ENCODE data around the gene CORO6. TPM values are rescaled to one million over a fixed set of nuclear protein-coding genes. Genes with fewer than 3 reads are reported as not detected.
A peak's percentile ranks its signal among the peaks of the same experiment; 100 is the strongest.

CORO6 gene
- total and polyA plus RNA-seq, 4 donors = 0.23 to 3.0 (median 0.59) TPM

DNA sequence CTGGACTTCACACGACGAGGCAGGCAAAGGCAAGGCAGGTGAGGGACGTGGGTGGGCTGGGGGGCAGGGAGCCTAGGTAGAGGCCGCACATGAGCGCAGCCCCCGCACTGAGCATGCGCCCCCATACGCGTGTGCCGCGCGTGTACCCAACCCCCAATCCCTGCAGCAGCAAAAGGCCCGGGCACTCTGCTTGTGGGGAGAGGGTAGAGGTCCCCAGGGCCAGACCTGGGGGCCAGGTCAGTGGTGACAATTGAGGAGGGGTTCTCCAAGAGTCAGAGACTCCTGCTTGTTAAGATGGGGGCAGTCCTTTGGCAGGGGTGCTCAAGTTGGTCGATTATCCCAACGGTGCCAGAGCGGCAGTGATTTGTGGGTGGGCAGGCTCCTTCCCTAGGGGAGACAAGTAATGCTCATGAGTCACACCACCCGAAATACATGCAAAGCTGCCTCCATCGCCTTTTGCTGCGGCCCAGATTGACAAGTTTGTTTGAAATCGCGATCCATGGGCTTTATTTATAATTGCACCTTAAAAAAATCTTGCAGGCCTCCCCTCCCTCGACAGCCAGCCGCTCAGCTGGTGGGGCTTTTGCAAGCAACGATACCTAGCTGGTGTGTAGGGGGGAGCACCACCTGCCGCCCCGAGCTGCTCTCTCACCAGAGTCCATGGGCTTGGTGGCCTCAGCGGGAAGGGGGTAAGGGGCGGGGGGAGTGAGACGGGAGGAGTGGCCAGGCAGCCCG is 32.1 kb downstream of the CORO6 start:
- no peak overlapping the region for H3K27ac ChIP-seq (ENCODE audit: low read depth in 1 of 2, low read length in 2 of 2)
- no peaks in the 10 kb centered on the region for H3K27me3 ChIP-seq (ENCODE audit: control insufficient read depth in 4 of 4, insufficient read depth in 4 of 4, low read length in 3 of 4)
- WGBS = 69% methylated on average over 30 of the region's 30 CpGs
- H3K4me3 ChIP-seq (ENCODE audit: low read depth in 1 of 3, low read length in 3 of 3) = no peak overlapping the region
- DNase-seq (ENCODE audit: low spot score) = no peak
- no peaks in the 10 kb centered on the region for H3K36me3 ChIP-seq (ENCODE audit: control insufficient read depth in 4 of 4, insufficient read depth in 3 of 4, low read depth in 1 of 4, low read length in 3 of 4)
- no peak for TF ChIP-seq REST (IDR thresholded peaks at IDR 0.05)
- TF ChIP-seq HNF4G (IDR thresholded peaks at IDR 0.05) = no peak
- no peaks in the 10 kb centered on the region for H3K9me3 ChIP-seq (ENCODE audit: control insufficient read depth in 4 of 4, low read length in 3 of 4)
- peaks cover 6 to 61% (median 44%) of the 10 kb centered on the region in 4 donors for H3K4me1 ChIP-seq (ENCODE audit: control insufficient read depth in 4 of 4, insufficient read depth in 4 of 4, low read length in 3 of 4)
- no peak overlapping the region for H3K9ac ChIP-seq (ENCODE audit: low read depth in 1 of 2, low read length in 2 of 2)

DNA sequence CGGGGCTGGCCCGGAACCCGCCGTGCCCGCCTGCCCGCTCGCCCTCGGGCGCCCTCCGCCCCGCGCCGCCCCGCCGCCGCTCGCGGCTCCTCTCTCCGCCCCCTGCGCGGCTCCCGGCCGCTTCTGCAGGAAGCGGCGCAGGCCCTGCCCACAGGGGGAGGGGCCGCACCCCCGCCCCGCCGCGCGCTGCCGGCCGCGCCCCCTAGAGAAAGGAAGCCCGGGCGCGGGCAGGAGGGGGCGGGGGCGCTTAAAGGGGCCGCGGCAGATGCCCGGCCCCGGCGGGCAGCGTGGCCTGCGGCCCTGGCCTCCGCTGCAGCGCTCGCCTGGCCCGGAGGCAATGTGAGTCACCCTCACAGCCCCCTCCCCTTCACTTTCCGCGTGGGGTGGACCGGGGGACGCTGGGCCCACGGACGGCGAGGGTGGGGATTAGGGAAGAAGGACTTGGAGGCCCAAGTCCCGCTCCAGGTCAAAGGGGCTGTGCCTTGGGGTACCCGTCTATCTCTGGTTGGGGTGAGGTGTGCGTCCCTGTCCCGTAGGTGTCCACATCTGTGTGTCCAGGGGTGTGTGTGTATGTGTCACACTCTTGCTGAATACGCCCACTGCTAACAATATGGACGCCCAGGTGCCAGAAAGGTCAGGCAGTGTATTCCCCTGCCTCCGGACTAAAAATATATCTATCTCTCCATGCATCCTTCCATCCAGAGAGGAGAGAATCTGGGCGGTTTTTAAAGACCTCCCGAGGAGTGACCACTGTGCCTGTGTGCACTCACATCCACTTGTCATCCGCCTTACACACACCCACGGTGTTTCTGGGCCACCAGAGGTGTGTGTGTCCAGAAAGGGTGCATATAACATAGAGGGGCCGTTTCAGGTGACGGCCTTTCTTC is 32.9 kb downstream of the CORO6 start, which contains the start of gene GIT1:
GIT1 (minus strand) TSS at position 125 of the 887 bp plus-strand sequence. CDS start 270 bp downstream, outside the sequence.
- 10% methylated on average over 70 of the region's 70 CpGs for WGBS
- TF ChIP-seq GABPA (IDR thresholded peaks at IDR 0.05 in 1 of 2, conservative IDR thresholded peaks at IDR 0.05 in 1 of 2) = peak in 1 of 2 donors; percentile 14
- no peak for TF ChIP-seq JUND (IDR thresholded peaks at IDR 0.05)
- no peak for TF ChIP-seq SP1 (IDR thresholded peaks at IDR 0.05)
- TF ChIP-seq ZBTB33 (IDR thresholded peaks at IDR 0.05) = no peak
- peak within 1 kb of the TSS; percentile 64 to 72 for H3K27ac ChIP-seq (ENCODE audit: low read depth in 1 of 2, low read length in 2 of 2)
- DNase-seq (ENCODE audit: low spot score) = peak; percentile 76
- H3K9me3 ChIP-seq (ENCODE audit: control insufficient read depth in 4 of 4, low read length in 3 of 4) = no peaks in the 10 kb centered on the region
- H3K27me3 ChIP-seq (ENCODE audit: control insufficient read depth in 4 of 4, insufficient read depth in 4 of 4, low read length in 3 of 4) = no peaks in the 10 kb centered on the region
- peak within 1 kb of the TSS; percentile 52 to 86 (median 79) for H3K4me3 ChIP-seq (ENCODE audit: low read depth in 1 of 3, low read length in 3 of 3)
- H3K36me3 ChIP-seq (ENCODE audit: control insufficient read depth in 4 of 4, insufficient read depth in 3 of 4, low read depth in 1 of 4, low read length in 3 of 4) = no peaks in the 10 kb centered on the region
- peaks cover 6 to 61% (median 44%) of the 10 kb centered on the region in 4 donors for H3K4me1 ChIP-seq (ENCODE audit: control insufficient read depth in 4 of 4, insufficient read depth in 4 of 4, low read length in 3 of 4)
- H3K9ac ChIP-seq (ENCODE audit: low read depth in 1 of 2, low read length in 2 of 2) = peak within 1 kb of the TSS in 1 of 2 donors; percentile 75
